ENCODE results near the gene ZNF385D.

ZNF385D gene

DNA sequence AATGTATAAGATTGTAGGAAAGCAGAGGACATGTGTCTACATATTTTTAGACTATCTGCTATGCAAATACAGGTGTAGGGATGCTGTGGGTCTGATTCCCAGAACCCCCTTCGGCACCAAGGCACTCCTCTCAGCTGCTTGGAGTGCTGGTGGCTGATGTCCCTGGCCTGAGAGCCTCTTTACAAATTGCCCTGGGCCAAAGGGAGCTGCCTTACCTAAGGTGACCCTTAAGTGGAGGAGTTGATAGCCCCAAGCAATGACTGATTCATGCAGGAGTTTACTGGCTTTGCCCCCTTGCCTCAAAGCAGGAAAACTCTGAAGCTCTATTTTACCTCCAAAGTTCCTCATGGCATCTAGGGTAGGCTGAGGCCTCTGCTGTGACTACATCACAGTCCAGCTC, 83.0 kb downstream of the ZNF385D start:
- DNase-seq, result no peak

DNA sequence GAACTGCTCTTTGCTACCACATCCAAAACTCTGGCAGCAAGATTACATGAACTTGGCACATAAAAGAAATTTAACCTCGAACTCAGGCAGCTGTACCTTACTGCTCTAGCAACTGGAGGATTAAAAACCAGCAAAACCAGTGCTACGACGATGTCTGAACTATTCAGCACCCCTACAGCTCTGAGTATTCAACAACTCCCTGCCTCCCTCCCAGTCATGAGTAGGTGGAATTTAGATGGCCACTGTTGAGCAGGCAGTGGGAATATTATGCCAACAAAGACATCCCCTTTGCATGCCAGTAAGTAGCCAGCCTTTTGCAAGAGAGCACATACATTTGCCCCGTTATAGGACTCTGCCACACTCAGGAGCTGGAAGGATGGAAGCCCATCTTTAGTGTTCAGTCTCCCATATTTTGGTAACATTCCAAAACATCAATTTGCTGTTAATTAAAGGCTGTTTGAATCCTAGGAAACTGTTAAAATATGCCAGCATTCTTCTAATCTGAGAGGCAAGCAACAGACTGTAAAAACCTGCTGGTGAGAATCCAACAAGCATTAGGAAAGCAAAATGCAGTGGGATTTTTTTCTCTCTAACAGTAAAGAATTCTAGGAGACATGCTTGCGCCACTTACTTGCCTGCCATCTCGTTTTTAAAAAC, 85.4 kb downstream of the ZNF385D start:
- no peak for DNase-seq

GRCh38 chr3:21664996-21665395, 86.0 kb downstream of the ZNF385D start:
- no peak for DNase-seq

DNA sequence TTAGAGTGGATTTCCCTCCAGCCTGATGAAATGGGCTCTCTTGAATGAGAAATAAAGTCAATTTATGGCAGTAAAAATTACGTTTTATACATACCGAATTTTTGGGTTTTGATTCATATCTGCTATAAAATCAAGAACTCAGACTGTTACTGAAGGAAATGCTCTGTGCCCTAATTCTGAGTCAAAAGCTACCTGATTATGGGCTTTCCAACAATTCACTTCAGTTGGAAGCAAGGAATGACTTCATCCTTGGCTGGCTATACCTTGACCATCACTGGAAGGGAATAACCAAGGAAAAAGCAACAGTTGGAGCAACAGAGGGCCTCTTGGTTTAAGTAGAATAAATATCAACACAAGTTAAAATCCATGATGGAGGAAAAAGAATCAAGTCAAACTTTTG, 88.6 kb downstream of the ZNF385D start:
- DNase-seq, result no peak

GRCh38 chr3:21654662-21655061, 96.3 kb downstream of the ZNF385D start:
- no peak for DNase-seq

DNA sequence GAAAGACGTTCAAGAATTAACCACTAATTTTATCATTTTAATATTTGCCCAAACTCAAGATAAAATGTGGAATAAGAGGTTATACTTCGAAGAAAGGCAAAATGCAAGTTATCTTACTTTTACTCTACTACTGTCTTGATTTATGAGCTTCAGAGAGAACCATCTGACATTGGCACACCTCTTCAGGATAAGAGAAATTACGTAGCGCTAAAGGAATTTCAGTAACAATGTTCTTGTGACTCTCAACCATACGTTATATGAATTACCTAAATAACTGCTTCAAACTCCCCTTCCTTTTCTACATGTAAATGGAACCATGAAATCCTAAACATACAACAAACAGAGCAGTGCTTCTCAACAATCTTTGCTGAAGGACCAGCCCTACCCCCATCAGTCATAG, 96.8 kb downstream of the ZNF385D start:
- DNase-seq, result no peak

DNA sequence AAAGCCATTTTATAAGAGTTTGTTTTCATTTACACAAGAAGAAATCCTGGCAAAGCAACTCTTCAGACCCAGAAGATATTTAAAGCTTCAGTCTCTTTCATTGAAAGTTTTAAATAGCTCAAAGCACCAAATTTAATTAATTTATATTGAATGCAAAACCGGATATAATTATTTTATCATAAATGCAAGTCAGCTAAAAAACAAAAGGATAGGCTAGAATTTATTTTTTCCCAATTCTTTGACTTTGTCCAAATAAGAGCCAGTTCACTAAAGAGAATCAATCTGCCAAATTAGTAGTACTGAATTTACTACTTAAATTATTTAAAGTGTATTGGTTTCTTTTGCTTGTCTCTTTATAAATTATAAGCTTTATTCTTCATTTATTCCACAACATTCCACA, 101.5 kb downstream of the ZNF385D start:
- DNase-seq, result no peak

DNA sequence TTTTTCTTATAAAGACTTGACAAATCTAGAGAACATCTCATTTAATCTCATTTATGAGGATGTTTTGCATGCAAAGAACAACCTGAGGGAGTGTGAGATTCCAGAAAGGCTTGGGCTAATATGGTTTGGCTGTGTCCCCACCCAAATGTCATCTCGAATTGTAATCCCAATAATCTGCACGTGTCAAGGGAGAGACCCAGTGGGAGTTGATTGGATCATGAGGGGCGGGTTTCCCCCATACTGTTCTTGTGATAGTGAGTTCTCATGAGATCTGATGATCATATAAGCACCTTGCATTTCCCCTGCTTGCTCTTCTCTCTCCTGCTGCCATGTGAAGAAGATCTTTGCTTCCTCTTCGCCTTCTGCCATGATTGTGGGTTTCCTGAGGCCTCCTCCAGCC, 103.0 kb downstream of the ZNF385D start:
- DNase-seq, result no peak

GRCh38 chr3:21645121-21645897, 105.7 kb downstream of the ZNF385D start:
- DNase-seq, result no peak

DNA sequence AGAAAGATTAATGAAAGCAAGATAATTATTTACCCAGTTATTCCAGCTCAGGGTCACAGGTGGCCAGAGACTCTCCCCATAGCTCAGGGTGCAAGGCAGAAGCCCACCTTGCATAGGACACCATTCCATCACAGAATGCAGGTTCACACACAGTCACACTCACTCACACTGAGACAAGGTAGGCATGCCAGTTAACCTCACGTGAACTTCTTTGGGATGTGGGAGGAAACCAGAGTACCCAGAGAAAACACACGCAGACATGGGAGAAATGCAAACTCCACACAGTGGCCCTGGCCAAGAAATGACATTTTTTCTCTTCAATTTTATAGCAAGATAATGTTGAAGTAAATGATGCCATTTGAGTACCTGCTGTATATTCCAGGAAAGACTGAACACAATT, 106.7 kb downstream of the ZNF385D start:
- DNase-seq, result no peak

- no peak for DNase-seq
These were observed 107.3 kb downstream of the ZNF385D start for GRCh38 chr3:21643752-21644151.

- no peak for DNase-seq
These were observed 108.6 kb downstream of the ZNF385D start for GRCh38 chr3:21642433-21642832.

DNA sequence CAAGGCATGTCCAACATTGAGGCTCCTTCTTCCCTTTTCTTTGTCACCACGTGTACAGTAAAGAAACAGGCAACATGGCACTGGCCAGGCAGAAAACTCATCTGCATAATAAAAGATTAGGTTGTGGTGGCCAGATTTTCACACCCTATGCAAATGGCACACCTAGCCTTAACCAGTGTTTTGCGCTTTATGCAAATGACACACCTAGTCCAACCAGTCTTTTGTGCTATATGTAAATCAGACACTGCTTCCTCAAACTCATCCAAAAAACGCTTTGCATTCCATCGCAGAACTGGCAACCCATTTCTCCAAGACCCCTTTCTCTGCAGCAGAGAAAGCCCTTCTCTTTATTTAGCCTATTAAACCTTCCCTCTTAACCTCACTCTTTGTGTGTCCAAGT, 109.1 kb downstream of the ZNF385D start:
- DNase-seq, result no peak

DNA sequence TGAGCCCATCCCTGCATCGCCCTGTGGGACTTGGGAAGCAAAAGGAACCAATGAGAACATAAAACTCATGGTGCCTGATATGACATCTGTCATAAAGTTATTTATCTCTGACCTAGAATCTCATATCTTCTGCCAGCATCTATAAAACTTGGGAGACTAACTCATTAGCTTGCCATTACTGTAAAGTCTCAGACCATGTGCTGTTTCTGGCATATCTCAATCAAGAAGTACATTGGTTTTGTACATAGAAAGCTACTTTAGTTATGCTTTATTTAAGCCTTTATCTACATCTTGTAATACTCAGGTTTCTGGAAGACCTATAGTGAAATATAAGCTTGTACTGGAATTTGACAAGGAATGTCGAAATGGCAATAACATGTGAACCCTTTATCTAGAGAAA, 112.5 kb downstream of the ZNF385D start:
- no peak for DNase-seq

DNA sequence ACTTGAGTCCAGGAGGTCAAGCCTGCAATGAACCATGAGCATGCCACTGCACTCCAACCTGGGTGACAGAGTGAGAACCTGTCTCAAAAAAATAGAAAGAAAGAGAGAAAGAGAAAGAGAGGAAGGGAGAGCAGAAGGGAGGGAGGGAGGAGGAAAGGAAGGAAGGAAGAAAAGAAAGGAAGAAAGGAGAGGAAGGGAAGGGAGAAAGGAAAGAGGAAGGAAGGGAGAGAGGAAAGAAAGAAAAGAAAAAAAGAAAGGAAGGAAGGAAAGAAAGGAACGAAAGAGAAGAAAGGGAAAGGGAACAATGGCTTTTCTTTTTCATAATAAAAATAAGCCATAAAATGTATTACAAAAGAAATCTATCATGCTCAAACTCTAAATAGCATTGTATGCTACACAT, 116.9 kb downstream of the ZNF385D start:
- no peak for DNase-seq

- DNase-seq, result no peak
These were observed 126.5 kb downstream of the ZNF385D start for GRCh38 chr3:21624524-21624923.

DNA sequence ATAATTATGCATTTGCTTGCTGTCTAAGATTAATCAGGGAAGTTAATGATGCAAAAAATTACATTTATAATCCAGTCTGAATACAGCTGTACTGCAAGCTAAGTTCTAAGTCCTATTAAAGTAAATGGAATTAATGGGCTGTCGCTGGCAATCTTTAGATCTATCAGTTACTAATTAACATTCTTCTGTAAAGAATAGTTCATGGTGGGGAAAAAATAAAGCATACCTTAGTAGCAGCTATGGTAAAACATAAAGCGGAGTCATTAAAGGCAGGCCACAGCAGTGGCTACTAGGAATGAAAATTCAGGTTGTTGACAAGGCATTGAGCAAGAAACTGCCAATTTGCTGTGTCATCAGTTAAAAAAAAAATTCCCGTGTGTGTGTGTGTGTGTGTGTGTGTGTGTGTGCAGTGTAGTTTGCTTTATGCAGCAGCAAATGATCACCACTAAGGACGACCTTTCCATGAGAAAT, 129.8 kb downstream of the ZNF385D start:
- peak; percentile 32 for DNase-seq

DNA sequence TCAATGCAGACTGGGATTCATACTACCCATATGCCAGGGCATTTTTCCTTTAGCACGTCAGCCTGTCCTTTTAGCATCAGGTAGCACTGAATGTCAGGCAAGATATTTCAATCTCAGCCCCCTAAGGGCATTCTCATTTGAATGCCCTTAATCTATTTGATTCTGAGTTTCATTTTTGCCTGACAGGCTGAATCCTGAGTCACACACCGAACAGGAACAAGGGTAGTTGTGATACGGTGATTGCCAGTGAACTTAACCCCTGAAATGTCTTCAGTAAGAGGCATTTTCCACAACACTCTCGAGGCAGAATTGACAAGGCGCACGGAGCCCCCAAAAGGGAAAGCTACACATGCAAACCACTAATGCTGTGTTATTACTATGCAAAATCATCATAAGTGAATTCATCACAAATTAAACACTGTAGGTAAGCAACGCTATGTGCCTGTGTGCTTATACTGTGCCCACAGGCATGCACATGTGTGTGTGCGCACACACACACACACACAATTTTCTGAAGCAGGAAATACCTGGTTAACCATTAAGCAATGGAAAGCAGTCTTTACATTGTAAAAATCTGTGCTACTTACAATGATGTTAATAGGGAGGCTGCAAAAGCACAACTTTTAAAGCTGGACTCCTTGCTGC, 130.4 kb downstream of the ZNF385D start:
- no peak for DNase-seq

GRCh38 chr3:21618695-21619094, 132.3 kb downstream of the ZNF385D start:
- DNase-seq, result no peak

DNA sequence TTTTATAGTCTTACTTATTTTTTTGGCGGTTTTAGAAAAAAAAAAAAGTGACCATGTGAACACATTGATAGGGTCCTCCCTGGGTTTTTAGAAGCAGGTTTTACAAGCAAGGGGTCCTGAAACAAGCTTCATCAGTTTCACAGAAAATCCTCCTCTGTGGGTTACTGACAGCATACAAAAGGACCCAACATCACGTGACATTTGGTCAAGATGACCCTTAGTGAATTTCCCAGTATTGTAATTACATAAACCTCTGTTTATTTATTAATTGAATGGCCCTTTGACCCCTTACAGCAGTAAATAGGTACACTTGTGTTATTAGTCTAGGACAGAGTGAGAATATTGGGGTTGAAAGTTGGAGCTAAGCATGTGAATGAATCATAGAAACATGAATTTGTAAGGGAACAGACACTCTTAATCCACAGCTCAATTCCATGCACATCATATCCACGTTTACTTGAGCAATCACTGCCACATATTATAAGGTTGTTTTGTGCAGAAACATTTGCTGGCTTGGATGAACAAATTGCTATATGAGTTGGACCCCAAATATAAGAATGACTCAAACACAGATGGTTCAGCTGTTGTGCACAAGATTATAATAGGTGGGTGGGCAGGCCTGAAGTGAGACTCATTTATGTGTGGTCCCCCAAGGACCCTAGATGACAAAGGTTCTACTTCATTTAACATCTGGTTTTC, 137.5 kb downstream of the ZNF385D start:
- no peak for DNase-seq

DNA sequence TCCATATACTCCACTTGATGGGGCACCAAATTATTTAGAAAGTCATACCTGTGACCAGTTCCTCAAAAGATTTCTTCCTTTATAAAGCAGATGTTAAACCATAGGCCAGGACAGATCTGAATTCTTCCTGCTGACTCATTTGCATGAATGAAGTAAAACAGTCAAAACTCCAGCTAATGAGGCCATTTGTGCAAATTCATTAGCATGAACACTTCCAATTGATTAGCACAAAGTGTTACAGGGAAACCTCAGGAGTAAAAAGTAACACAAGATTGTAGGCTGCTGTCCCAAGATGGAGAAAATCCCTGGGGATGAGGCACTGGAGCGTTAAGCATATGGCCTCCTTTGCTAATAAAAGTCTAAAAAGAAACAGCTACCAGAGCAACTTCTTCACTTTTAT, 149.8 kb downstream of the ZNF385D start:
- DNase-seq, result no peak

- DNase-seq, result no peak
These were observed 151.1 kb downstream of the ZNF385D start for GRCh38 chr3:21599890-21600289.

DNA sequence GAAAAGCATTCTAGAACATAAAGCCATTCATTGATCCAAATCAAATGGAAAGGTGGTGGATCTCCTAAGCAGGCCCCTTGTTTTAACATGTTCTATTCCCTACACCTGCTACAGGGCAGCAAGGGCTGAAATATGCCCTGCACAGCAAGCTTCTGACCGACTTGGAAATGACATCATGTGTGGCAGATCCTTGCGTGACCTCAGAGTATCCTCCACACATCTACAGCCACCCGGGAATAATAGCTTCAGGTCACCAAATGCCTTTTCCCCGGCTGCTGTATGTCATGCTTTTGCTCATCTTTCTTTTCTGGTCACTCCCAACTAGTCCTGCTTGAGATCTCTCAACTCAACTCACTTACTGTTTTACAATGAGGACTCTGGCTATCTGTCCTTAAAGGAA, 158.2 kb downstream of the ZNF385D start:
- DNase-seq, result no peak

DNA sequence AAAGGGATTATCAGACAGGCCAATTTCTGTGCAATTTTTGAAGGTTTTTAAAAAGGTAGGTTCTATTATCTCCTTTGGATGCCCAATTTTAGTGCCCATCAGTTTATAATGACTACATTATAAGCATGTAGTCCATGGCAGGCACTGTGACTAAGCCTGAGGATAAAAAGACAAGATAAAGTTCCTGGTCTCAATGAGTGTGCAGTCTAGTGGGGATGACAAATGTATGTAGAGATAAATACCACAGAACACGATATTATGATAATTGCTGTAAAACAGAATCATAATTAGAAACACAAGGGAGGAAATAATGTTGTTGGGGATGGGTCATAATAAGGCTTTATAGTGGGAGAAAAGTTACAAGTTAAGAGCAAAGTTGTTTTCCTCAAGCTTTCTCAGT, 163.1 kb downstream of the ZNF385D start:
- DNase-seq, result no peak

Measured in kidney glomerular epithelial cell (primary cell).